CD4-positive, alpha-beta T cell treated with Interleukin-2 at 100 ng/mL for 4 hours (primary cell): ENCODE results near the gene UXS1.
"Not testable (repeated sequence)": the region's sequence is repeated elsewhere in the genome, so short reads cannot be mapped to it uniquely, and the experiment has no call there.

ENCODE experiments used
- DNase-seq: peaks from one replicate; pipeline ENCODE4 v3.0.0-alpha.2; 2020; ENCODE audit warnings: low spot score

UXS1 gene

DNA sequence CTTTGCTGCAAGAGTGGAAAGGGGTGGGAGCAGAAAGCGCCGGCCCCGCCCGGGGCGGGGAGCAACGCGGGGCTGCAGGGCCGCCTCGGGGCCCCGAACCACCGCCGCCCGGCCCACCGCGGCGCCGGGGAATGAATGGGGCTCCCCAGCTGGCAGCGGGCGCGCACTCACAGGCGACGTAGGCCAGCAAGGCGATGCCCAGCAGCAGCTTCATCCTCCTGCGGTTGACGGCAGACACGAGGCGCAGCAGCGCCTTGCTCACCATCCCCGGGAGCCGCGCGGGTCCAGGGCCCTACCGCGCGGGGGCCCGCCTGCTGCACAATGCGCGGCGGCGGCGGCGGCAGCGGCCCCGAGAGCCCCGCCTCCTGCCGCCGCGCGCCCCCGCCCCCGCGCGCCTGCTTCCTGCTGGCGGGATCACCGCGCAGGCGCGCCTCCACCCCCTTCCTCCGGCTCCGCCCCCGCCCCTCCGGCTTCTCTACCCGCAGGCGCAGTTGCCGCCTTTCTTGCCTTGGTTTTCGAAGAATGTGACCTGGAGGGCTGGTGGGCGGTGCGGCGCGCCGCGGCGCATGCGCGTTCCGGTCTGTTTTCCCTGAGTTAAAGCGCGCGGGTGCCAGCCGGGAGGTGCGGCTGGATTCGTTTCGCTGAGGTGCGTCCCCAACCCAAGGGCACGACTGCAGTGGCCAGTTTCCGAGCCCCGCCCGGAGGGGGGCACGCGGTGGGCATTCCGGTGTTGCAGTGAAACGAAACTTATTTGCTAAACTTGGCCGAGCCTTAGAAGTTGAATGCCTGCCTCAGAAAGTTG, at the start of gene UXS1:
Gene UXS1 (minus strand): TSS at position 325 of the 802 bp plus-strand sequence. CDS start 60 bp downstream, at position 265.
- DNase-seq, result peak; percentile 99

DNA sequence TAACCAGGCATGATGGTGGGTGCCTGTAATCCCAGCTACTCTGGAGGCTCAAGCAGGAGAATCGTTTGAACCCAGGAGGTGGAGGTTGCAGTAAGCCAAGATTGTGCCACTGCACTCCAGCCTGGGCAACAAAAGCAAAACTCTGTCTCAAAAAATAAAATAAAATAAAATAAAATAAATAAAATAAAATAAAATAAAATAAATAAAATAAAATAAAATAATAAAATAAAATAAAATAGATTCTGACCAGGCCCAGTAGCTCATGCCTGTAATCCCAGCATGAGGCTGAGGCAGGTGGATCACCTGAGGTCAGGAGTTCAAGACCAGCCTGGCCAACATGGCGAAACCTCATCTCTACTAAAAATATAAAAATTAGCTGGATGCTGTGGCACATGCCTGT, 45.4 kb upstream of the UXS1 start:
- DNase-seq, result not testable (repeated sequence)

DNA sequence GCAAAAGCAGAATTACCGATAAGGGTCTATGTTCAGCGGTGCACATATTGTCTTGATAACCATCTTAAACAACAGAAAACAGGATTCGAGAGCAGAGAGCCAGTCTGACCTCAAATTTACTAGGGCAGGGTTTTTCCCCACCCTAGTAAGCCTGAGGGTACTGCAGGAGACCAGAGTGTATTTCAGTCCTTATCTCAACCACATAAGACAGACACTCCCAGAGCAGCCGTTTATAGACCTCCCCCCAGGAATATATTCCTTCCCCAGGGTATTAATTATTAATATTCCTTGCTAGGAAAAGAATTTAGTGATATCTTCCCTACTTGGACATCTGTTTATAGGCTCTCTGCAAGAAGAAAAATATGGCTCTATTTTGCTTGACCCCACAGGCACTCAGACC, 41.3 kb upstream of the UXS1 start:
- not testable (repeated sequence) for DNase-seq

DNA sequence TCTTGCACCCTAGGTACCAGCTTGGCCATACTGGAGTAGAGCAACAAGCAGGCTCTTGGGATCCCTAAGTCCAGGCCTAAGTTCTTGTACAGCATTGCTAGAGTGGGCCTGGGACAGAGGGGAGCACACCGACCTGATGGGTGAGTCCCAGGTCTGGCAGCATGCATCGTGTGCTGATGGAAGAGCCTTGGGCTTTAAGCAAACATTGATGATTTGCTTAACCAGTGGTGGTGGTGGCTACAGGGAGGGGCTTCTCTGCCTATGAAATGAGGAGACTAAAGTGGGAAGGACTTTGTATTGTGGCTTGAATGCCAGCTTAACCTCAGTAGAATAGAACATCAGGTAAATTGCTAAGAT, 39.2 kb upstream of the UXS1 start:
- DNase-seq, result no peak

DNA sequence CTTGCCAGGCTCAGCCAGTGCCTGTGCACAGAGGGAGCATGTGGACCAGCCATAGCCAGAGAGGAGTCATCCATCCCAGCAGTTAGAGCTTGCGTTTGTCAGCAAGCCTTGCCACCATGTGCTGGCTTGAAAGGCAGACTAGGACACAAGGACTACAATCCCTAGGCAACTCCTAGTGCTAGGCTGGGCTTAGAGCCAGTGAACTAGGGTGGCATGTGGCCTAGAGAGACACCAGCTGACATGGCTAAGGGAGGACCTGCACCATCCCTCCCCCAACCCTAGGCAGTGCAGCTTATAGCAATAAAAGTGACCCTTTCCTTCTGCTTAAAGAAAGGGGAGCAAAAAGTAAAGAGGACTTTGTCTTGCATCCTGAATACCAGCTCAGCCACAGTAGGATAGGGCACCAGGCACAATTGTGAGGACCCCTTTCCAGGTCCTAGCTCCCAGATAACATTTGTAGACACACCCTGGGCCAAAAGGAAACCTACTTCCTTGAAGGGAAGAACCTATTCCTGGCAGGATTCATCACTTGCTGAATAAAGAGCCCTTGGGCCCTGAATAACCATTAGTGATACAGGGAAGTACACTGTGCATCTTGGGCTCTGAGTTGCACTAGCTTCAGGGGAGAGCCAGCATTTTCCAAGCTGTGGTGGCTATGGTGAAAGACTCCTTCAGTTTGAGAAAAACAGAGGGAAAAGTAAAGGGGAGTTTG, 38.7 kb upstream of the UXS1 start:
- DNase-seq, result no peak

DNA sequence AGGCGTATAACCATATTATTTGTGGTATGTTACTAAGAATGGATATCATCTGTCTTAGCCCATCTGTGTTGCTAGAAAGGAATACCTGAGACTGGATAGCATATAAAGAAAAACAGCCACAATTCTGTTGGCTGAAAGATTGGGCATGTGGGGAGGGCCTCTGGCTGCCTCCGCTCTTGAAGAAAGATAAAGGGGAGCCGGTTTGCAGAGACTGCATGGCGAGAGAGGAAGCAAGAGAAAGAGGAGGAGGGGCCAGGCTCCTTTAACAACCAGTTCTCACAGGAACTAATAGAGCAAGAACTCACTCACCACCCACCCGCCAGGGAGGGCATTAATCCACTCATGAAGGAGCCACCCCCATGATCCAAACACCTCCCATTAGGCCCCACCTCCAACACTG, 29.2 kb upstream of the UXS1 start:
- DNase-seq, result no peak

DNA sequence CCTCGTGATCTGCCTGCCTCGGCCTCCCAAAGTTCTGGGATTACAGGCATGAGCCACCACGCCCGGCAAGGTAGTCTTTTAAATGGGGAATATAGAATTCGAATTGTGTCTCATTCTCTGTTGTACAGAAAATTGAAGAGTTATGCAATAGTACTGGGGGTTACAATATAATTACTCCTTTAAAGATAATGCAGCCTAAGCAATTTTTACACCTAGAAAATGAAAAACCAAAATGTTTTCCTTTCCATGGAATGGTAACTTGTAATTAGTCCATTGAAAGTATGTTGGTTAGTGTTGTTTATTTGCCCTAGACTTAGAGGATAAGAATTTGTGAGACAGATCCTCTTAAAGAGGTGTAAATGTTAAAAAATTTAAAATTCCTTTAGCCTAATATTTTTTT, 28.0 kb upstream of the UXS1 start:
- not testable (repeated sequence) for DNase-seq

DNA sequence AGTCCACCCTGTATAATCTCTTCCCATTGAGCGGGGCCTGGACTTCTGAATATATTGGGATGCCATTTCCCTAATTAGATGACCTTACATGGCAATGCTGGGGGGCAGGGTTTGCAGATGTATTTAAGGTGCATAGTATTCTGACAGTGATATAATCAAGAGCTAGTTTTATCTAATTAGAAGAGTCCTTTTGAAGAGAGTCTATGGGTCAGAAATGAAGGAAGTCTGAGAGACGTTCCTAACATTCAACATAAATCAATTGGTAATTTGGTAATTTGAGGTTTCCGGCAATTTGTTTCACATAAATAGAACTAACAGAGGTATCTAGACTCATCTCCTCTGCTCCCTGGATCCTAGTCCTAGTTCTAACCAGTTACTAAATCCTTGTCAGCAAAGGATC, 25.7 kb upstream of the UXS1 start:
- no peak for DNase-seq

DNA sequence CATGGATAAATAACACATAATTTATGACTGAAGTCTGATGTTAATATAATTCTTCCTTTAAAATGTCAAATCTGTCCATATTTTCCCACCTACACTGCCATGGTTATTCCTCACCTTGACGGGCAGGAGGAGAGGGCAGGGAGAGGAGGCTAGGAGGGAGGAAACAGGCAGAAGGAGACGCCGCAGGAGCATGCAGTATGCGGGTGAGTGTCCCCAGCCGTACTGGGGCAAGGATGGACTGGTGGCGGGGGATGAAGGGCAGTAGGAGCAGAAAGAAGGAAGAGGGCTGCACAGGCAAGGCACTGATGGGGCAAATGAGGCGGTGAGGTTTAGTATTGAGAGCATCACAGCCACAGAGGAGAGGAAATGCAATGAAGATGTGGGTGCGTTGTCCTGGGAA, 25.1 kb upstream of the UXS1 start:
- not testable (repeated sequence) for DNase-seq

DNA sequence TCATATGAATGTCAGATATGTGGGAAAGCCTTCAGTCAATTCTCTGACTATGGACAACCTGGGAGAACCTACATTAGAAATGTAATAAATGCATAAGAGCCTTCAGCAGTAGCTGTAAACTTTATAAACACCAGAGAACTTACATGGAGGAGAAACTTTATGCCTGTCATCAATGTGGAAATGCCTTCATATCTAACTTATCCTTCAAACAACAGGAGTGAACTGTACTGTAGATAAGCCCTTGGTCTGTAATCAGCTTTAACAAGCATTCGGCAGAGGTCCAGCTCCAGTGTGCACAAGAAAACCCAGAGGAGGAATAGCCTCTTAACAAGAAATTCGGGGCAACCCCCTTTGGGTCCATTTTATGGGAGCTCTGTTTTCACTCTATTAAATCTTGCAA, 14.8 kb upstream of the UXS1 start:
- DNase-seq, result no peak

DNA sequence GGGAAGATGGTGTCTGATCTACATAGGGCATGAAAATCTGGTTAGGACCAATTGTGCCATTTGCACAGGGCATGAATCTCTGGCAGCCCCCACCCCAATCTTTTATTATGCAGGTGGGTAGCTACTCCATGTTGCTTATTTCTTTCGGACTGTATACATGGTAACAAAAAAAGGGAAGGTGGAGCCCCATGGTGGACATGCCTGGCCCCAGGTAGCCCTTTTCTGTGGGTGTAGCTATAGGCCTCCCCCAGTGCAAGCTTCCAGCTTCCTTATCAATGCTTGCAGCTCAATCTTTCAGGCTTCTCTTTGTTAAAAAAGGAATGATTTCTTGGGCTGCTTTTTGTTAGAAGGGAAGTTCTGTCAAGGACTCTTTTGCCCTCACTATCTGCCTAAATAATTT, 14.3 kb upstream of the UXS1 start:
- DNase-seq, result no peak

DNA sequence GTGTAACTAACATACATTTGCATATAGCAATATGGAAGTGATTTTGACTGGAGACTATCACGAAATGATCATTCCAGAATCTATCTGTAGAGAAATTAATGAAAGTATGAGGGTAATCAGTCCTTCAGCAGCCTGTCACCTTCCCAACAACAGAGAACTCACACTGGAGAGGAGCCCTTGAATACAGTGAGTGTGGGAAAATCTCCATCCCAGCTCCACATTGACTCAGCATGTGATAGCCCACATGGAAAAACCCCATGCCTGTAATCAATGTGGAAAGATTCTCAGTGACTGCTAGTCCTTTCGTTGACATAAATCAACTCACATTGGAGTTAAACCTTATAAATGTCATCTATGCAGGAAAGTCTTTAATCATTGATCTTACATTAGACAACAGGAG, 13.1 kb upstream of the UXS1 start:
- no peak for DNase-seq

DNA sequence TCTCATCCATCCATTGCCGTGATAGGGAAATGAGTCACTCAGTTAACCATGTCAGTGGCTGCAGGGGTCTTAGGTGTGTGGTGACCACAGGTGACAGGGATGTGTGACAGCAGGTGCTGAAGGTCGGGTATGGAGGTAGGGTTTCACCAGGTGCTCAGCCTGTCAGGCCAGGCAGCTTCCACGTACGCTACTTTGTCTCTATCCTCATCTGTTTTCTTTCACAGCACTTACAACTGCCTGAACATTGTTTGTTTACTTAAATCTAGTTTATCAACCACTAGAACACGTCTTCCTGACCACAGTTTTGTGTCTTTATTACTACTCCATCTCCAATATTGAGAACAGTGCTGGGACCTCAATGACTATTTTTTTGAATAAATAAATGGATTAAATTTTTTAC, 11.4 kb upstream of the UXS1 start:
- no peak for DNase-seq

DNA sequence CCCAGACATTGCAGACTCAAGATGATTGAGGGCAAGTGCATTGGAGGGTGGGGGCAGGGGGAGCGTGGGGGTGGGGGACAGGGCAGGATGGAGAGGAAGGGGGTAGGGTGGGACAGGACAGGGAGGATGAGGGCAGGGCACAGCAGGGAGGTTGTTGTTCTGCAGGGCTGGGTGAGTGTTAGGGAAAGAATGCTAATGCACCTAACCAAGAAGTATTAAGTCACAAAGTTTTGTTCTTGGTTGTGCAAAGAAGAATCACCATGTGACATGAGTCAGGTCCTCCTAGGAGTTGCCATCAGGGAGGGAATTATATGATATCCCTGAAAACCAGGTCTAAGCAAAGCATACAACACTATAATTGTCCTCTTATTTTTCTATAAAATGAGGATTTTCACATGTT, 10.4 kb upstream of the UXS1 start:
- not testable (repeated sequence) for DNase-seq

DNA sequence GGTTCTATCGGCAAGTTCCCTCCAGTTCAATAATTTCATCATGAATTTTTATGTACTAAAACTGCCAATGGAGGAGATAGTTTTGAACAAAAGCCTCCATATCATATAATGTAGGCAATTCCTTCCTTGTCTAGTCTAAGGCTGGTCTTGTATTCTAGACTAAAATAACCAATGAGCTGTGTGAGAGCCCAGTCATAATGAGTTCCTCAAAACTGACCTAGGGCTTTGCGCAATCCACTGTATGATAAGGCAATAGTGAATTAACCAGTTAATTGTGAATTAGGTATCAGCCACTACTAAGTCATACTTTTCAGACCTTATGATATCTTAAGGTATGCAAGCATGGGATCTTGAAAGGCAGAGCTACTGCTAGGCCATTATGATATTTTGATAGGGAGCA, 7.6 kb upstream of the UXS1 start:
- no peak for DNase-seq

DNA sequence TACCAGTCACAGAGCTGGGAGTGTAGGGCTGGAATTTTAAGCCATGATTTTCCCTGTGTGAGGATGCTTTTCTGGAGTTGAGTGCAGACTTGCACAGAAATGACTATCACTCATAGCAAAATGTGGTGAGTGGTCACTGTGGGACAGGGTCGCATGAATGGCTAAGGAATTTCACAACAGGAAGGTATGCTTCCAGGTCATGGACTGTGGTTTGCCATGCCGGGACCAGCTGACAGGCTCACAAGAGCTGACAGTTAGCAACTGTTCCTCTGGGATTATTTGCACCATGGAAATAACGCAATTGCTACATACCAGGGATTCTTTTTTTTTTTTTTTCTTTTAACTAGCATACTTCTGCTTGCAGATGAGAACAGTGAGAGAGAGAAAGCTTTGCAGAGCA, 3.8 kb upstream of the UXS1 start:
- DNase-seq, result no peak

DNA sequence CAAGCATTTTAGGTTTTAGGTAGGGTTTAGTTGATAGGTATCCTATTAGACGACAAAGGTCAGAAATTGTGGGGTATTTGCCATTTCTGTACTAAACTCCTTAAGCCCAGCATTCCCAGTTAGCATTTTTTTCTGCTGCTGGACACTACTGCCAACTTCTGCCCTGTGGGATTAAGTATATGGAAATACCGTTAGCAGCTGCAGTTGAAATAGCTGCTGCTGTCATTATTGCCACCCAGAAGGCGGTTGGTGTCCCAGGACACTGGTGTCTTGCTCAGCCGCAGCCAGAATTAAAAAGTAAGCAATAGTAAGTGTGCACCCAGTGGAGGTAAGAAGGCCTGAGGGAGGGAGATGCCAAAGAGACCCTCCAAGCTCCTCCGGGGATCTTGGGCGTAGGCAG, 1.9 kb upstream of the UXS1 start:
- DNase-seq, result no peak

DNA sequence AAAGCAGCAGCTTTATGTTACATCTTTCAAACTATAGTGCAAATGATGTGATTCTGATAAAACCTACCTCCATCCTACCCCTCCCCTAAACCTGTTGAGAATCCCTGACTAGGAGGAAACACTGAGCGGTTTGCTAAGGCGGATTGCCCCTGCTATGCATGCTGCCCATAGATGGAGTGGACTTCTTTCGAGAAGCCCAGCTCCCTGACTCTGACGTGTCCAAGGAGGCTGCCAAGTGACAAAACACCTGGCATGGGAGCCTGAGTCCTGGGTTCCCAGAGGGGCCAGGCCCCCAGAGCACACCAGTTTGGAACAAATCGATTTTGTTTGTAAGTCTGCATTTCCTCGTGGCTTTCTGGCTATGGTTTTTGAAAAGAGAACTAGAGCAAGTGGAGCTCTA, 1.4 kb upstream of the UXS1 start:
- DNase-seq, result no peak

DNA sequence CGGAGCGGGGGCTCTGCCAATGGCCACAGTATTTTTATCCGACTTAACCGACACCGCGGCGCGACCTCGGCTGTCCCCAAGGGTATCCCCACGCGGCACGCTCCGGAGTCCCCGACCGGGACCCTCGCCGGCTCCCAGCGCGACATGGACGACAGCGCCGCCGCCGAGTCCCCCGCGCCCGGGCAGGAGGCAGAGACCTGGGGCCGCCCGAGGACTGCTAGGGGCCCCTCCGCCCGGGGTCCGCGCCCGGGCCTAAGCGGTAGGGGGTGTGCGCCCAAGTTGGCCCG, 468 bp downstream of the UXS1 start:
- no peak for DNase-seq

DNA sequence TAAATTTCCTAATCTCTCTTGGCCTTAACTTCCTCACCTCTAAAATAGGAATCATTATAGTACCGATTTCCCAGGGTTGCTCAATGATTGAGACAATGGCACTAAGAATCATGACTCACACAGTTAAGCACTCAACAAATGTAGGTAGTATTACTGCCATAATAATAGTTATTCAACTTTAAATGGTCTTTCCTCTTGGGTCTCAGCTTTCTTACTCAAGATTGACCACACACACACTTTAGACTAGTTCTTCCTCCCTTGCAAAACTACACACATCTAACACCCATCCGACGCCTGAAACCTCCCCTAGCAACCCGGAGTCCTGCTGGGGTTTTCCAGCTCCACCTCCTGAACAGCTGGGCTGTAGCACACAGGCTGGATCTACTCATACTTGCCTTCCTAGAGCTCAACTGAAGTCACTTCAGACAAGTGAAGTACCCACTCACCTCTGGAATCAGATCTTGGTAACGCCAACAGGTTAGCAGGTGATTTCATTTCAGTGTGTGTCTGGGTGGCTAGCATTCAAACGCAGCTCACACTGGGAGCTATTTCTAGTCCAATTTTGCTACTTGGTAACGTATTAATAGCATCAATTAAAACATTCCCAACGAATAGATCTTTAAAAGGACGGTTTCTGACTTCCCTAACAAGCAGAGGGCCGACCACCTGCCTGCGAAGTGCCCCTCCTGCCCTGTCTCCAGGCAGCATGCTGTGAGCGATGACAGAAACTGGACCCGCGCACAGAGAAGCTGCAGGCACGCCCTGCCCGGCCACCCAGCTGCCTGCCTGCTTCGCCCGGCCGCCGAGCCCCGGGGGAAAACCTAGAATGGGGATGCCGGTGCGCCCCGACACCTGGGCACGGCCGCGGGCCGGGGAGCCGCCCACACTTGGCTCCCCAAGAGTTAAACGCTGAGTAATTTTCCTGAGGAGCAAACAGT, 1.1 kb downstream of the UXS1 start:
- peak; percentile 45 for DNase-seq

DNA sequence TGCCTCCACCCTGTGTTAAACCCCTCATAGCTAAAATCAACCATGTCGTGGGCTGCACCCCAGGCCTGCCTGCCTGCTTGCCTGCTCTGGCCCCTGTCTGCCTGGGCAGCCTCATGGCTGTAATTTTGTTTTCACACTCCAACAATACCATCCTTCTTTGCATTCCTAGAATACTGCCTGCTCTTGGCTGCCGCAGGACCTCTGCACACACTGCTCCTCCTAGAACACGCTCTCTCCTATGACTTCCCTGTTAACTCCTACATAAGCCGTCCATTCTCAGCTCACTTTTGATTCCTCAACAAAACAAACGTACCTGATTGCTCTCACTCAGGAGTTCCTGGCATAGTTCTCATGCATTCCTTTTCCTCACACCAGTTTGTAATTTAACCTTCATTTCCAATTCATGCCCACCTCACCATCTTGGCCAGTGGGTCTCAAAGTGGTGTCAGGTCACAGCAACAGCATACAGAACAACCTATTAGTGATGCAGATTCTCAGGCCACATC, 2.5 kb downstream of the UXS1 start:
- no peak for DNase-seq

DNA sequence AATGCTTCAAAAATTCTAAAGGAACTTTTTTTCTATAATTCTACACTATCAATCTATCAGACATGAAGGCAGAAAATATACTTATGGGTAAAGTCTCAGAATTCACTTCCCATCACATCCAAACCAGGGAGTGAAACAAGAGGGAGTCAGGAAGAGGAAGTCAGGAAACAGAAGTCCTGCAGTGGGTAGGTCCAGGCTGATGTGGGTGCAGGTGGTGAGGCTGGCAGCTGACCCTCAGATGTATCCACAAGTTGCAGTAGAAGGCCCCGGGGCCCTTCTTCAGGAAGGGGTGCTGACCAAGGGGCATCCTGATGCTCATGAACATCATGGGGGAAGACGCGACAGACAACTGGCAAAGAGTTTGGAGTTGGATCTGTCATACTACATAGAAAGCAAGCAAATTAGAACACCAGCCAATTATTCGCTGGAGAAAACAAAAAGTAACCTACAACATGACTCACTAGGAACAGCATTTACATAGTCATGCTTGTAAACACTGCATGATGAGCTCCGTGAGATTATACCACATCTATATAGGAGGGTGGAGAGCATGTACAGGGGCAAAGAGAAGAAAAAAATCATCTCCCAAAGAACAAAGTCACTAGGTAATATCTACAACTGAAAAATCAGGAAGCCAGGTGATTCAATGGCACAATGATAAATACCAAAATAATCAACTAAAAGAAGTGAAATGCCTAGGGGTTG, 4.2 kb downstream of the UXS1 start:
- DNase-seq, result no peak
